ENCODE measurements around the gene ATP8B2. TPM values are rescaled to one million over a fixed set of nuclear protein-coding genes. Genes with fewer than 3 reads are reported as not detected.

Gene ATP8B2
- total RNA-seq (2022; extraction: Qiagen RNA extraction; ENCODE audit: low read depth): 23.5 to 36.3 TPM (median 27.9 TPM) in 5 replicates

GRCh38 chr1:154324669-154325582 lies at the start of gene ATP8B2:
Gene ATP8B2, plus strand, starts transcription at chr1:154325525. Its CDS starts 2,617 bp downstream, at chr1:154328142.

GRCh38 chr1:154320882-154321608 lies 4.3 kb upstream of the ATP8B2 start, which contains the start of gene AQP10:
Gene AQP10, plus strand, starts transcription at chr1:154321093. Its CDS starts 63 bp downstream, at chr1:154321156.

Other genes with a start within 250 kb of the ATP8B2 start
- not detected in 5 replicates for gene NUP210L, start 170.5 kb upstream of the ATP8B2 start, total RNA-seq (2022; extraction: Qiagen RNA extraction; ENCODE audit: low read depth)
- 459 to 630 TPM (median 469 TPM) in 5 replicates for gene TPM3, start 133.4 kb upstream of the ATP8B2 start, total RNA-seq (2022; extraction: Qiagen RNA extraction; ENCODE audit: low read depth)
- gene CFAP141, start 119.2 kb upstream of the ATP8B2 start, total RNA-seq (2022; extraction: Qiagen RNA extraction; ENCODE audit: low read depth): 0.61 TPM in 1 of 5 replicates, not detected in the others
- 103 to 115 TPM (median 111 TPM) in 5 replicates for gene UBAP2L, start 104.6 kb upstream of the ATP8B2 start, total RNA-seq (2022; extraction: Qiagen RNA extraction; ENCODE audit: low read depth)
- 91.2 to 107 TPM (median 95.4 TPM) in 5 replicates for gene HAX1, start 52.9 kb upstream of the ATP8B2 start, total RNA-seq (2022; extraction: Qiagen RNA extraction; ENCODE audit: low read depth)
- not detected in 5 replicates for gene AQP10, start 4.4 kb upstream of the ATP8B2 start, total RNA-seq (2022; extraction: Qiagen RNA extraction; ENCODE audit: low read depth)
- 12.2 to 15.7 TPM (median 13.1 TPM) in 5 replicates for gene IL6R, start 79.8 kb downstream of the ATP8B2 start, total RNA-seq (2022; extraction: Qiagen RNA extraction; ENCODE audit: low read depth)
- not detected in 5 replicates for gene TDRD10, start 176.7 kb downstream of the ATP8B2 start, total RNA-seq (2022; extraction: Qiagen RNA extraction; ENCODE audit: low read depth)
- gene SHE, start 176.9 kb downstream of the ATP8B2 start, total RNA-seq (2022; extraction: Qiagen RNA extraction; ENCODE audit: low read depth): 0.03 to 0.12 TPM (median 0.05 TPM) in 3 of 5 replicates, not detected in the others
- gene UBE2Q1, start 233.1 kb downstream of the ATP8B2 start, total RNA-seq (2022; extraction: Qiagen RNA extraction; ENCODE audit: low read depth): 52.7 to 93.5 TPM (median 57.0 TPM) in 5 replicates
- 0.27 to 0.48 TPM (median 0.37 TPM) in 5 replicates for gene CHRNB2, start 242.3 kb downstream of the ATP8B2 start, total RNA-seq (2022; extraction: Qiagen RNA extraction; ENCODE audit: low read depth)